Measurements from ENCODE around the gene CAPN9.
"Not testable (repeated sequence)": the region's sequence is repeated elsewhere in the genome, so short reads cannot be mapped to it uniquely, and the experiment has no call there.

The CAPN9 gene

GRCh38 chr1:230826166-230826875 lies 79.1 kb downstream of the CAPN9 start:
- DNase-seq = no peak

DNA sequence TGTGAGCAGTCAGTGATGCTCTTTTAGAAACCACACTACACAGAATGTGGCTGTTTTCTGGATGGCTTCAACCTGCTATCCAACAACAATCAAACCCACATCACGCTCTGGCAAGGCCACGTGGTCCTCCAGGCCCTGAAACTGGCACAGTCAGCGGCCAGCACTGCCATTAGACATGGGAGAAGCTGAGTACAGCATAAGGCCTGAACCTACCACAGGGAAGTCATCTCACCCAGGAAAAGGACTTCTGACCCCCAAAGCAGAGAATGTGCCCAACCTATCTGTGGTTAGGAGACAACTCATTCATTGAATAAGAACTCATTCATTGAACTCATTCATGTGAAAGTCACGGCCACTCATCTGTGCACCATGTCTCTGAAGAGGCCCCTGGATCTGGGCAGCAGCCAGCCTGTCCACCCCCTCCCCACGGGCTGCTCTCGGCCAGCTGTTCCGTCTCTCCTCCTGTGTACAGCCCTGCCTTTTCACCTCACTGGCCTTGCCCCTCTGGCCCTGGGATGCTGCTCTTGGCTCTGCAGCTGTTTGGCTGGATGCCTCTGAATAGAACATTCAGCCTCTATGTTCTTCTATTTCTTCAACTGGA lies 80.0 kb downstream of the CAPN9 start:
- no peak for DNase-seq

GRCh38 chr1:230827801-230828200 lies 80.6 kb downstream of the CAPN9 start:
- no peak for DNase-seq

DNA sequence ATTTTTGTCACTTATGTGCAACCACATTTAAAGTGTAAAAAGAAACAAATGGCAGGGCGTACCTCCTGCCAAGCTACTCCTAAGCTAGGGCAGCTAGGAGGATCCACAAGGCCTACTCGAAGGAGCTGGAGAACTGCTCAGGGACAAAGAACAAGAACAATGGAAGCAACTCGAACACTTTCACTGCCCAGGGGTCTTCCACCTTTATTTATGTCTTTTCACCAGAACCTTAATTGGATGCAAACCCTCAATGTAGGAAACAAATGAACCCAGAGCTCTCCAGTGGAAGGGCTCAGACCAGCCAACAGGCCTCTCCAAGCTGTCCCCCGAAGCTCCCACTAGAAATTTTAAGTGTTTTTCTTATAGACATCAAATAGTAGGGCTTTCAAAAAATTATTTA lies 81.2 kb downstream of the CAPN9 start:
- no peak for DNase-seq

DNA sequence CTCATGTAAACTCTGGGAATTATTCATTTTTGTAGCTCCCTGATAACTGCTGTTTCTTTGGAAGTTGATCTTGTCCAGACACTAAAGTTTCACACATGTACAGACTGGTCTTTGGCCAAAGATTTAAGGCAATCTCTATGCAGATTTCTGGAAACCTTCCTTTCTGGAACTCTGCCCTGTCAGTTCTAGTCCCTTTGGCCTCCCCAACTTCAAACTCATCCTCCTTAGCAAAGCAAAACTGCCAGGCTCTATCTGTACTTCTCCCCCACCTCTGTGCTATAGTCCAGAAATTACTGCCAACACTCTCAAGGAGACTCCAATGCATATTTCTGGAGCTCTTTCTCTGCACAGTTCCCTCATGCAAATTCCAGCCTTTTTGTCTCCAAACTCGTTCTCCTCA lies 84.6 kb downstream of the CAPN9 start:
- no peak for DNase-seq

DNA sequence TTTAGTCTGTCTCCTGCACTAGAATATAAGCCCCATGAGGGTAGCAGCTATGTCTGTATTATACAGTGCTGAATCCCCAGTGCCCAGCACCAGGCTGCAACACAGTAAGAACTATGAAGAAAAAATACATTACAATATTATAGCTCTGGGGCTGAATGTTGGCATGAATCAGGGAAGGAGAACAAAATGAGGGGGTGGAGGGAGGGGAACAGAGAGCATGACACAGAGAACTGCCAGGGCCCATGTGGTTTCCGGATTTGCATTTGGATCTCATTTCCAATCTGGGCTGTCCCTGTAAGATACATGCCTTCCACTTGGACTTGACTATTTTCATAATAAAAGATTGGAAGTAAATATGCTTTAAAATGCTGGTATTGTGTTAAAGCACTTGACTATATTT lies 85.3 kb downstream of the CAPN9 start:
- no peak for DNase-seq

GRCh38 chr1:230833511-230833910 lies 86.3 kb downstream of the CAPN9 start:
- no peak for DNase-seq

GRCh38 chr1:230834292-230834691 lies 87.1 kb downstream of the CAPN9 start:
- no peak for DNase-seq

GRCh38 chr1:230836347-230836746 lies 89.2 kb downstream of the CAPN9 start:
- no peak for DNase-seq

- DNase-seq = no peak
Measured at GRCh38 chr1:230836793-230837192, 89.6 kb downstream of the CAPN9 start.

DNA sequence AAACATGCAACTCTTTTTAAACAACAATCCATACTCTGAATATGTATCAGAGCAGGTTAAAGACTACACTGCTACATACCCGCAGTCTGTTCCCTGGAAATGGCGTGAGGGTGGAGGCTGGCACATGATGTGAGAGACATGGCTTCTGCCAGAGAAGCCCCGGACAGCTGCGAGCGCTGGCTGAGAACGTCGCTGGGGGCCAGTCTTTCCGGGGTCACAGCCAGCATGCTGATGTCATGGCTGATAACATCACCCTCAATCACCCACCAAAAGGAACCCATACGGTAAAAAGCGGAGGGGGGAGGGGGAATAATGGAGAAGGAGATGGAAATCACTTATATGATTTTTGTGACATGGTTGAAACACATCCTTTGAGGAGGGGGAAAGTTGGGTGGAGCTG lies 92.0 kb downstream of the CAPN9 start:
- DNase-seq = no peak

DNA sequence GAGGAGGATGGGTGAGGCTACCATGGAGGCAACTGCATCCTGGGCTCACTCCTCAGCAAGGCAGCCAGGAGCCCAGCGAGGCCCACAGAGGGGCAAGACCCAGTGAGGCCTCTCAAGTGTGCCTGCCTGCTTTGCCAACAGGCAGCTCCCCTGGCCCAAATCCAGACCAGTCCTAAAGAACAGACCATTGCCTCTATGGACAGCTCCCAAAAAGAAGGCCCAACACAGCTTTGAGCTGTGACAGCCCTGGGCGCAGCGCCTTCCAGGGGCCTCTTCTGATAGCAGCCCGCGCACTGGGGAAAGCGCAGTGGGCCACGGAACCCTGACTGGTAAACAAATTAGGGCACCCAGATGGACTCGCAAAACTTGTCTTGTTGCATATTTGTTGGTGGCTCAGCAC lies 95.6 kb downstream of the CAPN9 start:
- no peak for DNase-seq

GRCh38 chr1:230843503-230844309 lies 96.5 kb downstream of the CAPN9 start:
- no peak for DNase-seq

- DNase-seq = no peak
Measured at GRCh38 chr1:230844561-230844960, 97.4 kb downstream of the CAPN9 start.

DNA sequence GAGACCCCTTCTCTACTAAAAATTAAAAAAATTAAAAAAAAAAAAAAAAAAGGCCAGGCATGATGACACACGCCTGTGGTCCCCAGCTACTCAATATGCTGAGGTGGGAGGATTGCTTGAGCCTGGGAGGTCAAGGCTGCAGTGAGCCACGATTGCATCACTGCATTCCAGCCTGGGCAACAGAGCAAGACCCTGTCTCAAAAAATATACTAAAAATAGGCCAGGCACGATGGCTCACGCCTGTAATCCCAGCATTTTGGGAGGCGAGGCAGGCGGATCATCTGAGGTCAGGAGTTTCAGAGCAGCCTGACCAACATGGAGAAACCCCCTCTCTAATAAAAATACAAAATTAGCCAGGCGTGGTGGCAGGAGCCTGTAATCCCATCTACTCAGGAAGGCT lies 98.0 kb downstream of the CAPN9 start:
- DNase-seq = not testable (repeated sequence)

- no peak for DNase-seq
Measured at GRCh38 chr1:230848235-230848634, 101.0 kb downstream of the CAPN9 start.

DNA sequence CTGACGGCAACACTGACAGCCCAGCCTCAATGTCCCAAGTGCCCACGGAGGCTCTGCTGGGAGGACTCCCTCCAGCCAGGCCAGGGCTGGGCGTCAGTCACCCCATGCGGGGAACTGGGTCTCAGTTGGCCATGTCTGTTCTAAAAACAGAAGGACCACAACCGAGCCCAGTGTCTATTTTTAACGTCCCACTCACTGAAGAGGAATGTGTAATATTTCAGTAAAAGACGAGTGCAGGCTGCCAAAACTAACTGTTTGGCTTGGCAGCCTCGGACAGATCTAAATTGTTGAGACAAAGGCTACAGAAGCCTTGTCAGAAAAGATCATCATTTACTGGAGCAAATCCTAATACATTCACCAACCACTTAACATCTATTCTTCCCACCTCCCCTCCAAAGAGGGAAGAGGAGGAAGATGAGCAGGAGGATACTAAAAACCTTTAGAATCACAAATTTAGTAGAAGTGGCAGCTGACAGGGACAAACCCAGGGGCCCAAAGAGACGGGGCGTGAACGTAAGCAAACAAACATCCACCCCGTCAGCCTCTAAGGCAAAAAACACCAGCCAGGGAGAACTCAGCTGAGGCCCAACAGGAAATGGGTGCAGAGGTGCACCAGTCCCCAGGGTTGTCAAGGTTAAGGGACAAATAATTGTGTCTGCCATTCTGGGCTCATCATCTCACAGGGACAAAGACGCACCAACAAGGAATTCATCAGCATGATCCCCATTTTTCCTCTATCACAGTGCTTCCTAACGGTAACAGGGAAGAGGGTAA lies 102.5 kb downstream of the CAPN9 start:
- no peak for DNase-seq

GRCh38 chr1:230850547-230850946 lies 103.4 kb downstream of the CAPN9 start:
- DNase-seq = no peak

GRCh38 chr1:230851291-230851691 lies 104.1 kb downstream of the CAPN9 start:
- DNase-seq = no peak

Data from NCI-H187 (cell line).